ENCODE data around the gene MYL3. TPM values are rescaled to one million over a fixed set of nuclear protein-coding genes. Genes with fewer than 3 reads are reported as not detected.

Gene MYL3
- total RNA-seq, 4 donors from 2014 or later: 0.82 to 16.1 (median 1.4) TPM; not detected in 1

DNA sequence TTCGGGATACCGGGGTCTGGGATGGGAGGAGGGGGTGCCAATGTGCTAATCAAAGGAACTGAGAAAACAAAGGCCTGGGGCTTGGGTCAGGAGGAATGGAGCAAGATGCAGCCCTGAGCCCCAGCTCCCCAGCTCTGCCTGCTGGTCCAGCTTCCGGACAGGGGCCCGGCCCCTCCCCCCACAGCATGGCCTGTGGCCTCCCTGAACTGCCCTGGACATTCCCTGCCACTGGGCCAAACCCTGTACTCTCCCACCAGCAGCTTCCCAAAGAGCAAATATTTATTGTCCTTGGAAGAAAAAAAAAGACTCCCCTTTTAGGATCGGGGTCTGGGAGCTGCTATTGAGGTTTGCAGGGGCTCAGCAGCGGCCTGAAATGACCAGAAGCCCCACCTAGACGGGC is 5.7 kb upstream of the MYL3 start:
- Histone ChIP-seq H3K4me3 (no peak overlapping the region), H3K27me3 (no peaks in the 10 kb centered on the region), H3K9me3 (no peaks in the 10 kb centered on the region), H3K4me1 (peaks cover 13 to 31% (median 20%) of the 10 kb centered on the region in 4 donors), H3K27ac (no peak overlapping the region), H3K36me3 (no peaks in the 10 kb centered on the region)
- DNase-seq: no peak
- intact Hi-C loops (cut with DNase I; ENCODE audit: low total_unique reads) (loop anchor here (5.0 to 10.0 kb wide), 2 partner anchors 38 to 164 kb away; partner anchors contain the start of gene TMIE), in situ Hi-C loops (cut with MboI; ENCODE audit: low pct_ligation_motif_present in 1 of 4, low pct_unique_long_range_greater_than_20kb in 1 of 4, low sequenced_read_pairs in 3 of 4) (loop anchor here in 3 of 4 donors (25.0 kb wide), 3 partner anchors 157 to 493 kb away; partner anchors contain the start of genes PRSS50 (in 1 of the 3) and TMIE (in 1 of the 3))
- TF ChIP-seq EP300 (IDR thresholded peaks at IDR 0.05; ENCODE audit: low read depth) (no peak), POLR2AphosphoS5 (IDR thresholded peaks at IDR 0.05) (no peak), POLR2A (IDR thresholded peaks at IDR 0.05) (no peak)
- TF ChIP-seq, protein P1, sequence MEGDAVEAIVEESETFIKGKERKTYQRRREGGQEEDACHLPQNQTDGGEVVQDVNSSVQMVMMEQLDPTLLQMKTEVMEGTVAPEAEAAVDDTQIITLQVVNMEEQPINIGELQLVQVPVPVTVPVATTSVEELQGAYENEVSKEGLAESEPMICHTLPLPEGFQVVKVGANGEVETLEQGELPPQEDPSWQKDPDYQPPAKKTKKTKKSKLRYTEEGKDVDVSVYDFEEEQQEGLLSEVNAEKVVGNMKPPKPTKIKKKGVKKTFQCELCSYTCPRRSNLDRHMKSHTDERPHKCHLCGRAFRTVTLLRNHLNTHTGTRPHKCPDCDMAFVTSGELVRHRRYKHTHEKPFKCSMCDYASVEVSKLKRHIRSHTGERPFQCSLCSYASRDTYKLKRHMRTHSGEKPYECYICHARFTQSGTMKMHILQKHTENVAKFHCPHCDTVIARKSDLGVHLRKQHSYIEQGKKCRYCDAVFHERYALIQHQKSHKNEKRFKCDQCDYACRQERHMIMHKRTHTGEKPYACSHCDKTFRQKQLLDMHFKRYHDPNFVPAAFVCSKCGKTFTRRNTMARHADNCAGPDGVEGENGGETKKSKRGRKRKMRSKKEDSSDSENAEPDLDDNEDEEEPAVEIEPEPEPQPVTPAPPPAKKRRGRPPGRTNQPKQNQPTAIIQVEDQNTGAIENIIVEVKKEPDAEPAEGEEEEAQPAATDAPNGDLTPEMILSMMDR (IDR thresholded peaks at IDR 0.05): no peak
- WGBS, 2 donors (ENCODE audit: low coverage in 1 of 2): 61% methylated on average over 7 of the region's 7 CpGs; no CpG with 5 or more reads in 1 of the 2 donors

DNA sequence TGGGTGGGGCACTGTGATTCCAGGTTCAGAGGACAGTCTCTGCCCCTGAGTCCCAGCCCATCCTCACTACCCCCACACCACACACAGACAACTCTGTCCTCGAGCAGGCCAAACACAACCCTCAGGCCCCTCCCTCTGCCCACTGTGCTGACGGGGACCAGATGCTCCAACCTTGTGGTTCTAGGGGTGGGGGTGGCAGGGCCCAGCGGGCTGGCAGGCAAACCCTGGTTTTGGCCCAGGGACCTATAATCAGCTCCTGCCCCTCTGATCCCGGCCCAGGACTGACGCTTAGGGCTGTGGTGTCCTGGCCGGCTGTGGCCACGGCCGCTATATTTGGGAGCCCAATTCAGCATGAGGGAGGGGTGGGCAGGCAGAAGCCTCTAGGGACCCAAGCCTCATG is 5.0 kb upstream of the MYL3 start:
- Histone ChIP-seq H3K27me3 (no peaks in the 10 kb centered on the region), H3K9me3 (no peaks in the 10 kb centered on the region), H3K4me3 (no peak overlapping the region), H3K27ac (peak overlapping the region in 3 of 4 donors; percentile 39 to 60 (median 52)), H3K36me3 (no peaks in the 10 kb centered on the region), H3K4me1 (peaks cover 13 to 24% (median 18%) of the 10 kb centered on the region in 4 donors)
- no peak for TF ChIP-seq POLR2A (IDR thresholded peaks at IDR 0.05)
- TF ChIP-seq EP300 (IDR thresholded peaks at IDR 0.05; ENCODE audit: low read depth): no peak
- in situ Hi-C loops (cut with MboI; ENCODE audit: low pct_ligation_motif_present in 1 of 4, low pct_unique_long_range_greater_than_20kb in 1 of 4, low sequenced_read_pairs in 3 of 4) (loop anchor here in 3 of 4 donors (25.0 kb wide), 3 partner anchors 156 to 494 kb away; partner anchors contain the start of genes PRSS50 (in 1 of the 3) and TMIE (in 1 of the 3)), intact Hi-C loops (cut with DNase I; ENCODE audit: low total_unique reads) (loop anchor here (5.0 to 10.0 kb wide), 2 partner anchors 39 to 163 kb away; partner anchors contain the start of gene TMIE)
- no peak for DNase-seq
- WGBS, 2 donors (ENCODE audit: low coverage in 1 of 2): 73% methylated on average over 6 of the region's 8 CpGs; no CpG with 5 or more reads in 1 of the 2 donors

DNA sequence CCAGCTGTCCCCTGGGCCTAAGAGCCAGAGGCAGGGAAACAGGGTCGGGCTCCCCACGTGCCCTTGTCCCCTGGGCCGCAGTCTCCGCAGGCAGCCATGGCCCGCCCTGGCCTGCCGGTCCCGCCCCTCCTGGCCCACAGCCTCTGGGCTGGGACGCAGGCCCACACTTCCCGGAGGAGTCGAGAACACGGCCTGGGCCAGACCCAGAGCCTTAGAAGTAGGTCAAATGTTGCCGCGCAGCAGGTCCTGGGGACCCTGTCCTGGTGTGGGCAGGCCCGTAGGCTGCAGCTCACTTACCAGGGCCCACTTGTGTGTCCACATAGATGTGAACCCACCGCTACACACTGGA is 4.3 kb upstream of the MYL3 start:
- Histone ChIP-seq H3K4me1 (peaks cover 13 to 20% (median 15%) of the 10 kb centered on the region in 4 donors), H3K4me3 (no peak overlapping the region), H3K27ac (peak overlapping the region; percentile 39 to 60 (median 48)), H3K27me3 (no peaks in the 10 kb centered on the region), H3K36me3 (no peaks in the 10 kb centered on the region), H3K9me3 (no peaks in the 10 kb centered on the region)
- TF ChIP-seq POLR2A (IDR thresholded peaks at IDR 0.05) (no peak), POLR2AphosphoS5 (IDR thresholded peaks at IDR 0.05) (peak; percentile 16 to 40 (median 32))
- in situ Hi-C loops (cut with MboI; ENCODE audit: low pct_ligation_motif_present in 1 of 4, low pct_unique_long_range_greater_than_20kb in 1 of 4, low sequenced_read_pairs in 3 of 4) (loop anchor here in 3 of 4 donors (25.0 kb wide), 3 partner anchors 155 to 495 kb away; partner anchors contain the start of genes PRSS50 (in 1 of the 3) and TMIE (in 1 of the 3)), intact Hi-C loops (cut with DNase I; ENCODE audit: low total_unique reads) (loop anchor here (2.0 to 10.0 kb wide), 3 partner anchors 27 to 163 kb away; partner anchors contain the start of gene TMIE)
- peak; percentile 65 for DNase-seq
- WGBS, 2 donors (ENCODE audit: low coverage in 1 of 2): 37% methylated on average over 14 of the region's 15 CpGs; no CpG with 5 or more reads in 1 of the 2 donors

DNA sequence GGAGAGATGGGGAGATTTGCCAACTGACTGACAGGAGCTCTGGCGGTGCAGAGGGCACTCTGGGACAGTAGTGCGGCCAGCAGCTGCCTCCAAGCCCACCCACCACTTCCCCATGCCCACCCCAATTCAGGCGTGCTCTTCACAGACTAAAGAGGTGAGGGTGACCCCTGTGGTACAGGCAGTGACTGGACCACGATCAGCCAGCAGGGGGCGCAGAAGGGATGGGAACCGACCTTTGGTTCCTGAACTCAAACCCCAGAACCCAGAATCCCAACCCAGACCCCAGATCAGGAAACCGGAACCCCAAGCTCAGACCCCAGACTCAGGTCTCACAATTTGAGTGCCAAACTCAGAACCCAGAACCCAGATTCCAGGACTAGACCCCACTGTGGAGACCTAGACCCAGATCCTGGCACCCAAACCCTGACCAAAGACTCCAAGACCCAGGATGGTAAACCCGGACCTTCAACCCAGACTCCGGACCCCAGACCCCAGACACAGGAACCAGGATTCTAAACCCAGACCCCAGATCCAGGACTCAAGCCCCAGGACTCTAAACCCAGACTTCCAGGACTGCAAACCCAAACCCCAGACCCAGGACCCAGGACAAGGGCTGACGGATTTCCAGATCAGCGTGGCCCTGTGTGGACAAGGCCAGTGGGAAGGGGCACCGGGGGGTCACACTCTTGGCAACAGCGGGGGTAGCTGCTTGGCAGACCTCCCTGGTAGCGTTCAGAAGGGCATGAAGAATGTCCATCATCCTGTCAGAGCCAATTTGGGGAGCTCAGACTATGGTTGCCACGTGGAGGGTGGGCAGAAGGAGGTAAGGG is 3.7 kb upstream of the MYL3 start:
- H3K27ac ChIP-seq: peak overlapping the region; percentile 36 to 60 (median 39)
- no peaks in the 10 kb centered on the region for H3K27me3 ChIP-seq
- no peak overlapping the region for H3K4me3 ChIP-seq
- WGBS, 2 donors (ENCODE audit: low coverage in 1 of 2): 21% methylated on average over 15 of the region's 15 CpGs; no CpG with 5 or more reads in 1 of the 2 donors
- DNase-seq: peak; percentile 84
- no peaks in the 10 kb centered on the region for H3K36me3 ChIP-seq
- intact Hi-C loops (cut with DNase I; ENCODE audit: low total_unique reads) (loop anchor here (2.0 to 10.0 kb wide), 3 partner anchors 28 to 162 kb away; partner anchors contain the start of gene TMIE), in situ Hi-C loops (cut with MboI; ENCODE audit: low pct_ligation_motif_present in 1 of 4, low pct_unique_long_range_greater_than_20kb in 1 of 4, low sequenced_read_pairs in 3 of 4) (loop anchor here in 3 of 4 donors (25.0 kb wide), 3 partner anchors 155 to 495 kb away; partner anchors contain the start of genes PRSS50 (in 1 of the 3) and TMIE (in 1 of the 3))
- peaks cover 13 to 20% (median 15%) of the 10 kb centered on the region in 4 donors for H3K4me1 ChIP-seq
- H3K9me3 ChIP-seq: no peaks in the 10 kb centered on the region
- TF ChIP-seq, protein P1 (IDR thresholded peaks at IDR 0.05): peak; percentile 88 to 95 (median 93)
- TF ChIP-seq POLR2A (IDR thresholded peaks at IDR 0.05) (no peak), POLR2AphosphoS5 (IDR thresholded peaks at IDR 0.05) (no peak), EP300 (IDR thresholded peaks at IDR 0.05; ENCODE audit: low read depth) (no peak)
